ENCODE measurements around the gene HOXA13. TPM values are rescaled to one million over a fixed set of nuclear protein-coding genes. Genes with fewer than 3 reads are reported as not detected.

HOXA13 gene
- total and polyA plus RNA-seq, 4 donors: not detected

DNA sequence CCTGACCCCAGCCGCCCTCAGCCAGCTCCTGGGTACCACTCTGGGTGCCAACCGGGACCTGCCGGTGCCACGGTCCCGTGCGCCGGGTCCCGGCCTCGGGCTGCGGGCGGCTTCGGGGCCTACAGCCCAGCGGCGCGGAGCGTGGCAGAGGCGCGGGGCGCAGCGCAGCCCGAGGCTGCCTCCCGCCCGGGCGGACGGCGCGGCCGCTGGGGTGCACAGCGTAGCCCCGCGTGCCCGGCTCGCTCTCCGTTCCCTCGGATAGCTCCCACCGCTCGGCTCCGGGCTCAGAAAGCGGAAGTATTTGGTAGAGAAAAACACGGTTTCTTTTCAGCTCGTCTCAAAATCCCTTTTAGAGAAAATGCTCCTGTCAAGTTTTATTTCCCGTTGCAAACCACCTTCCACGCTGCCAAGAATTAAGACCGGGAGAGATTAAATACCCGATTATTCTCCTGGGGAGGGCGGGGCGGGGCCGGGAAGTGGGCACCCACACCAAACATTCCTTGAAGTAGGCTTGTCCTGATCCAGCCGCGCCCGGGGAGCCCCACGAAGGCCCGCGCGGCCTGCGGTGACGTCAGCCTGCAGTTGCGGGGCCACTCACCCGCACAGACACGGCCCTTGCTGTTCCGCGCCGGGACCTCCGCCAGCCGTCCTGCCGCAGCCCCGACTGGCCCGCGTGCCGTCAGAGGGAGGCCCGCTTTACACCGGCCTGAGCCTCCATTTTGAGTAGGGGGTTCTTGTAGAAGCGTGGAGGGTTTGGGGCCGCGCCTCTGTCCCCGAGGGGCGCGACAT lies 7.2 kb downstream of the HOXA13 start:
- H3K9me3 ChIP-seq (ENCODE audit: control insufficient read depth in 4 of 4, insufficient read depth in 3 of 4, low read length in 3 of 4): peaks cover 0 to 6% (median 0%) of the 10 kb centered on the region in 4 donors
- TF ChIP-seq, protein P1, sequence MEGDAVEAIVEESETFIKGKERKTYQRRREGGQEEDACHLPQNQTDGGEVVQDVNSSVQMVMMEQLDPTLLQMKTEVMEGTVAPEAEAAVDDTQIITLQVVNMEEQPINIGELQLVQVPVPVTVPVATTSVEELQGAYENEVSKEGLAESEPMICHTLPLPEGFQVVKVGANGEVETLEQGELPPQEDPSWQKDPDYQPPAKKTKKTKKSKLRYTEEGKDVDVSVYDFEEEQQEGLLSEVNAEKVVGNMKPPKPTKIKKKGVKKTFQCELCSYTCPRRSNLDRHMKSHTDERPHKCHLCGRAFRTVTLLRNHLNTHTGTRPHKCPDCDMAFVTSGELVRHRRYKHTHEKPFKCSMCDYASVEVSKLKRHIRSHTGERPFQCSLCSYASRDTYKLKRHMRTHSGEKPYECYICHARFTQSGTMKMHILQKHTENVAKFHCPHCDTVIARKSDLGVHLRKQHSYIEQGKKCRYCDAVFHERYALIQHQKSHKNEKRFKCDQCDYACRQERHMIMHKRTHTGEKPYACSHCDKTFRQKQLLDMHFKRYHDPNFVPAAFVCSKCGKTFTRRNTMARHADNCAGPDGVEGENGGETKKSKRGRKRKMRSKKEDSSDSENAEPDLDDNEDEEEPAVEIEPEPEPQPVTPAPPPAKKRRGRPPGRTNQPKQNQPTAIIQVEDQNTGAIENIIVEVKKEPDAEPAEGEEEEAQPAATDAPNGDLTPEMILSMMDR (IDR thresholded peaks at IDR 0.05; ENCODE audit: control extremely low read depth, extremely low read depth): no peak
- WGBS, 2 donors: 1 to 4% methylated on average over 68 to 78 of the region's 78 CpGs
- H3K27me3 ChIP-seq (ENCODE audit: control insufficient read depth in 3 of 3, insufficient read depth in 3 of 3, low read length in 2 of 3): peaks cover 3 to 98% (median 94%) of the 10 kb centered on the region in 3 donors
- no peak overlapping the region for H3K9ac ChIP-seq (ENCODE audit: insufficient read depth in 1 of 2, low read length in 2 of 2)
- H3K4me3 ChIP-seq: no peak overlapping the region
- H3K4me1 ChIP-seq (ENCODE audit: control insufficient read depth in 5 of 5, insufficient read depth in 5 of 5, low read length in 5 of 5): peaks cover 0 to 25% (median 10%) of the 10 kb centered on the region in 5 donors
- DNase-seq: peak in 2 of 3 donors; percentile 22 to 46
- ATAC-seq (ENCODE audit: insufficient read depth, low FRiP score): peak; percentile 35
- H3K27ac ChIP-seq (ENCODE audit: low read depth in 1 of 2, low read length in 1 of 2): no peak overlapping the region
- H3K36me3 ChIP-seq (ENCODE audit: control insufficient read depth in 4 of 4, insufficient read depth in 4 of 4, low read length in 4 of 4): no peaks in the 10 kb centered on the region

DNA sequence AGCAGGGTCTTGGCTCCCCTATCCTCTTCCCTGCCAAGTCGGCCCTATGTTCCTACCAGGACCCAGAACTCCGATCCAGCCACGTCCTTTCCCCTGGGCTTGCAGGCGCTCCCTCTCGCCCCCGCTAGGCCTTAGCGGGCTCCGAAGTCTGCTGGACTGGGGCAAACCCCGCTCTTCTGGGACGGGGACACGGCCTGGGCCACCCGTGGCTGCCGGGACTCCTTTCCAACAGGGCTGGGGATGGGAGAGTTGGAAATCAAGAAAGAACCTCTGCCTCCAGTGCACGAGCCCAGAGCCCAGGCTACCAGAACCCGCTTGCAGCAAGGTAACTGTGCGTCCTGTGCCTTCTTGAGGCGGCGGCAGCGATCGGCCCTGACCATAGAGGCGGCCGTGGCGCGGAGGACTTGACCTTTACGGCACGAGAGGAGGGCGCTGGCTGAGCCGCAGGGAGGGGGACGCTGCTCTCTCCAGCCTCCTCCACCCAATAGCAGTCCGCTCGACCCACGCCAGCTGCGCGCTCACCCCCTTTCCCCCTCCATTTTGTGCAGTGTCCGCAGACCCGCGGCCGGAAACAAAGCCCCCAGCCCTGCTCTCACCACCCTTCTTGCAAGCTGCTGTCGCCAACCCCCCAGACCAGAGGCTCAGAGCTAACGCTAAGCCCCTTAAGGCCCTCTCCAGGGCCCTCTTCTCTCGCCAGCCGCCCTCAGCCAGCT lies 7.9 kb downstream of the HOXA13 start:
- no peak overlapping the region for H3K4me3 ChIP-seq
- no peaks in the 10 kb centered on the region for H3K36me3 ChIP-seq (ENCODE audit: control insufficient read depth in 4 of 4, insufficient read depth in 4 of 4, low read length in 4 of 4)
- peak in 2 of 3 donors; percentile 16 for DNase-seq
- TF ChIP-seq, protein P1 (IDR thresholded peaks at IDR 0.05; ENCODE audit: control extremely low read depth, extremely low read depth): no peak
- H3K4me1 ChIP-seq (ENCODE audit: control insufficient read depth in 5 of 5, insufficient read depth in 5 of 5, low read length in 5 of 5): peaks cover 0 to 25% (median 10%) of the 10 kb centered on the region in 5 donors
- WGBS, 2 donors: 10 to 17% methylated on average over 39 to 42 of the region's 42 CpGs
- H3K9ac ChIP-seq (ENCODE audit: insufficient read depth in 1 of 2, low read length in 2 of 2): no peak overlapping the region
- peaks cover 0 to 6% (median 0%) of the 10 kb centered on the region in 4 donors for H3K9me3 ChIP-seq (ENCODE audit: control insufficient read depth in 4 of 4, insufficient read depth in 3 of 4, low read length in 3 of 4)
- no peak overlapping the region for H3K27ac ChIP-seq (ENCODE audit: low read depth in 1 of 2, low read length in 1 of 2)
- peaks cover 3 to 98% (median 94%) of the 10 kb centered on the region in 3 donors for H3K27me3 ChIP-seq (ENCODE audit: control insufficient read depth in 3 of 3, insufficient read depth in 3 of 3, low read length in 2 of 3)
- ATAC-seq (ENCODE audit: insufficient read depth, low FRiP score): no peak

DNA sequence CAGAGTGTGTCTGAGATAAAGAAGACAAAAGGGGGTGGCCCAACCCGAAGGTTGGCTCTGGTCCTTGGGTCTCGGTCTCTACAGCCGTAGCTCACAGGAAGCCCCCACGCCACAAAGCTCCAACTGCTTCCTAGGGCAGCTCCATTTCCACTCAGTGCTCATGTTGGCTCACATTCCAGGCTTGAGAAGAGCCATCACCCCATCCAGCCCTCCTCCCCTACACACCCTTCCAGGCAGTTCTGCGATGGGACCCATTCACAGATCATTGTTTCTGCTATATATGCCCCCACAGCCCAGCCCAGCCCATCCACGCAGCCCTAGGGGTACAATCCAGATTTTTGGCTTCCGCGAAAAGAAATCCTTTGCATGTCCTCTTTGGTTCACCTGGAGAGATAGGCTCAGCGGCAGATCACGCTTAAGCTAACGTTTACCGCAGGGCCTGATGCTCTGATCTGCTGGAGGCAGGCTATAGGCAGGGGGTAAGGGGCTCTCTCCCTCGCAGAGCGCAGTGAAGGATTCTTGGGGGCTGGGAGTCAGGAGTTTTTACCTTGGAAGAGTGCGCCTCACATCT lies 8.6 kb downstream of the HOXA13 start:
- Histone ChIP-seq H3K9ac (ENCODE audit: insufficient read depth in 1 of 2, low read length in 2 of 2) (no peak overlapping the region), H3K36me3 (ENCODE audit: control insufficient read depth in 4 of 4, insufficient read depth in 4 of 4, low read length in 4 of 4) (no peaks in the 10 kb centered on the region), H3K4me3 (no peak overlapping the region), H3K4me1 (ENCODE audit: control insufficient read depth in 5 of 5, insufficient read depth in 5 of 5, low read length in 5 of 5) (peaks cover 0 to 25% (median 10%) of the 10 kb centered on the region in 5 donors), H3K9me3 (ENCODE audit: control insufficient read depth in 4 of 4, insufficient read depth in 3 of 4, low read length in 3 of 4) (peaks cover 0 to 6% (median 0%) of the 10 kb centered on the region in 4 donors), H3K27me3 (ENCODE audit: control insufficient read depth in 3 of 3, insufficient read depth in 3 of 3, low read length in 2 of 3) (peaks cover 3 to 98% (median 94%) of the 10 kb centered on the region in 3 donors), H3K27ac (ENCODE audit: low read depth in 1 of 2, low read length in 1 of 2) (no peak overlapping the region)
- DNase-seq (peak in 1 of 3 donors; percentile 9), ATAC-seq (ENCODE audit: insufficient read depth, low FRiP score) (no peak)
- 29 to 46% methylated on average over 15 of the region's 15 CpGs for WGBS, 2 donors
- TF ChIP-seq, protein P1 (IDR thresholded peaks at IDR 0.05; ENCODE audit: control extremely low read depth, extremely low read depth): no peak

All from lung (tissue), 12 donors.